RWPE1 (cell line): Measurements from ENCODE around the gene INCA1.
A peak's percentile ranks its signal among the peaks of the same experiment; 100 is the strongest.

Experiments
- CTCF ChIA-PET: fragments of 350-600 bp; sonication (Branson Sonifier 250); formaldehyde crosslinking; extraction: SDS; loops from one replicate; lab custom pipeline; 2021; lab: Yijun Ruan, JAX
- POLR2A ChIA-PET: fragments of 400-600 bp; formaldehyde crosslinking; extraction: SDS; loops from one replicate; lab custom pipeline; 2020; ENCODE audit warnings: antibody characterized with exemption; ENCODE audit not compliant: low non-redundant PET; lab: Yijun Ruan, JAX
- DNase-seq: peaks from one replicate; pipeline ENCODE4 v3.0.0; 2012; ENCODE audit warnings: low spot score
- H3K27ac ChIP-seq: fragments of 450-650 bp; 2 replicates; pipeline ENCODE4 v1.5.1; 2017
- CTCF ChIP-seq: fragments of 450-650 bp; conservative IDR thresholded peaks from 2 replicates; pipeline ENCODE4 v1.5.1; 2017; ENCODE audit warnings: low read depth, mild to moderate bottlenecking

The INCA1 gene

GRCh38 chr17:5027916-5028315 lies 30.6 kb upstream of the INCA1 start:
- ChIA-PET POLR2A (no interaction called here), CTCF (interaction anchor here (0.6 to 1.8 kb wide), 2 partner anchors 34 to 316 kb away, joined by 3 to 4 read pairs; no protein-coding TSS in a partner anchor)
- TF ChIP-seq CTCF: no peak
- H3K27ac ChIP-seq: no peak overlapping the region
- DNase-seq: no peak

GRCh38 chr17:5027299-5027698 lies 30.0 kb upstream of the INCA1 start:
- TF ChIP-seq CTCF: no peak
- H3K27ac ChIP-seq: no peak overlapping the region
- ChIA-PET POLR2A (no interaction called here), CTCF (interaction anchor here (1.8 kb wide), 1 partner anchor 35 kb away, joined by 4 read pairs; no protein-coding TSS in a partner anchor)
- DNase-seq: no peak

GRCh38 chr17:5024604-5025003 lies 27.3 kb upstream of the INCA1 start:
- ChIA-PET POLR2A (no interaction called here), CTCF (interaction anchor here (0.6 kb wide), 1 partner anchor 38 kb away, joined by 3 read pairs; no protein-coding TSS in a partner anchor)
- no peak for DNase-seq
- TF ChIP-seq CTCF: no peak
- peak overlapping the region; percentile 65 for H3K27ac ChIP-seq

- CTCF ChIA-PET: no interaction called here
- POLR2A ChIA-PET: no interaction called here
These were observed 26.3 kb upstream of the INCA1 start for GRCh38 chr17:5023588-5024147.

GRCh38 chr17:5022171-5022711 lies 24.9 kb upstream of the INCA1 start:
- ChIA-PET POLR2A (no interaction called here), CTCF (interaction anchor here (0.9 kb wide), 1 partner anchor 40 kb away, joined by 5 read pairs; no protein-coding TSS in a partner anchor)
- TF ChIP-seq CTCF: no peak
- no peak overlapping the region; the same call in 1 of the 2 replicates for H3K27ac ChIP-seq
- no peak for DNase-seq

More at GRCh38 chr17:5023588-5024147, 26.3 kb upstream of the INCA1 start:
- no peak for DNase-seq
- no peak for TF ChIP-seq CTCF
- no peak overlapping the region for H3K27ac ChIP-seq

- TF ChIP-seq CTCF: no peak
- CTCF ChIA-PET: no interaction called here
These were observed 23.2 kb upstream of the INCA1 start for GRCh38 chr17:5020502-5021023.

More at GRCh38 chr17:5020502-5021023, 23.2 kb upstream of the INCA1 start:
- DNase-seq: no peak
- peak overlapping the region; percentile 16; the same call in 1 of the 2 replicates for H3K27ac ChIP-seq
- POLR2A ChIA-PET: no interaction called here
